ENCODE measurements around the gene MUSK.

The MUSK gene

DNA sequence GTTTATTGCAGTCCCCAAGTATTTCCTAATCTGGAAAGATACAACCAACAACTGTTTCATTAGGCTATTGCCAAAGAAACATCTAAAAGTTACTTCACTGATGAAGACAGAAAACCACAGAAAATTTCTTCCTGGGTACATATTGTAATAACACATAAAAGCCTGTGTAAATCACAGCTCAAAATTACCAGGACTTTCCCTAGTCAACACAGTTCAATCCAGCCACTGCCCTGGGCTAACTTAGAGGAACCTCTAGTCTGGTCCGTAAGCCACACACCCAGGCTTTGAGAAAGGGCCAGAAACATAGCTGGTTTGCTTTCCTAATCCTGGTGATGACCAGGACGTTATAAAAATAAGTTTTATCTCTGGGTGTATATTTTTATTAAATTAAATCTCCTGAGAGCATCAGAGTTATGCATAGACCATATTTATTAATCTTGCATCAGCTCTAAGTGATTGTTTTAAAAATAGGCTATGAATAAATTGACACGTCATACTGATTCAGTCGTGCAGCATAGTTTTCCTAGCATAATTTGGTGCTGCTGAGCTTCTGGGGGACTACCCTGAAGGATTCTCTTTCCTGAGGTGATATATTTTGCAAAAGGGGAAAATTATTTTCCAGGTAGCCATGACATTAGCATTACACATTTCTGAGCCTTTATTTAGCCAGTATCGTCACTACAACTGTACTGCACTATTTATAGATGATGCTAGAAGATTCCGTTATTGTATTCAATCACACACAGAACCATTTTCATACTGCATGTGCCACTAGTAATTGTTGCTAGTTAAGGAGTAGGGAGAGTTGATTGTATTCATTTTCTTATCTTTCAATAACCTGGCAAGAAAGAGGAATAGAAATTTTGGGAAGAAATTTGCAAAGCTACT is 12.6 kb upstream of the MUSK start:
- no peak overlapping the region for H3K4me3 ChIP-seq (ENCODE audit: control insufficient read depth, low read depth, low read length)
- TF ChIP-seq, protein P1, sequence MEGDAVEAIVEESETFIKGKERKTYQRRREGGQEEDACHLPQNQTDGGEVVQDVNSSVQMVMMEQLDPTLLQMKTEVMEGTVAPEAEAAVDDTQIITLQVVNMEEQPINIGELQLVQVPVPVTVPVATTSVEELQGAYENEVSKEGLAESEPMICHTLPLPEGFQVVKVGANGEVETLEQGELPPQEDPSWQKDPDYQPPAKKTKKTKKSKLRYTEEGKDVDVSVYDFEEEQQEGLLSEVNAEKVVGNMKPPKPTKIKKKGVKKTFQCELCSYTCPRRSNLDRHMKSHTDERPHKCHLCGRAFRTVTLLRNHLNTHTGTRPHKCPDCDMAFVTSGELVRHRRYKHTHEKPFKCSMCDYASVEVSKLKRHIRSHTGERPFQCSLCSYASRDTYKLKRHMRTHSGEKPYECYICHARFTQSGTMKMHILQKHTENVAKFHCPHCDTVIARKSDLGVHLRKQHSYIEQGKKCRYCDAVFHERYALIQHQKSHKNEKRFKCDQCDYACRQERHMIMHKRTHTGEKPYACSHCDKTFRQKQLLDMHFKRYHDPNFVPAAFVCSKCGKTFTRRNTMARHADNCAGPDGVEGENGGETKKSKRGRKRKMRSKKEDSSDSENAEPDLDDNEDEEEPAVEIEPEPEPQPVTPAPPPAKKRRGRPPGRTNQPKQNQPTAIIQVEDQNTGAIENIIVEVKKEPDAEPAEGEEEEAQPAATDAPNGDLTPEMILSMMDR (conservative IDR thresholded peaks at IDR 0.05; ENCODE audit: control insufficient read depth, insufficient read depth, low read depth, low read length): no peak
- peak; percentile 94 for DNase-seq (ENCODE audit: low read depth)

DNA sequence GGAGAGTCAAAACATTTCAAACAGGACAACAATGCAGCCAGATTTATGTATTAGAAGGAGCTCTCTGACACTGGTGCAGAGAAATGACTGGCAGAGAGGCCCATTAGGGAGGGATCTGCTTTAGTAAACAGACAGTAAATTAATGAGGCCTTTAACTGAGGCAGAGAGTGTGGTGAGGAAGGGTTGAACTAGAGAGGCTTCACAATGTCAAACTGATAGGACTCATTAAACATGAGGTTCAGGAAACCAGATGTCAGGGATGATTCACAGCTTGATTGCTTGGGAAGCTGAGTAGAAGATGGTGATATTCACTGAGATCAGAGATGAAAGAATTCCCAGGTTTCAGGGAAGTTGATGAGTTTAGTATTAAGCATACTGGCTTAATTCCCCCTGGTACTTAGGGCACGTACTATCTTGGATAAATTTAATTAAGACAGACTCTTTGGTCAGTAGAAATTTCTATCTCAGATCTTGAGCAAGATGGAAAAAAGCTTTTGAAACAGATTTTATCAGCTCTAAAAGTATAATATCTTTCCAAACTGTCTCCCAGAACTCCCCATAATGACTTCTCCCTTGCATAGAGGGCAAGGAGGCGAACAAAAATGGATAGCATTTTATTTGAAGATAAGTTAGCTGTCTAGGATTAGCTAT is 8.6 kb upstream of the MUSK start:
- DNase-seq (ENCODE audit: low read depth): peak; percentile 89
- TF ChIP-seq, protein P1 (conservative IDR thresholded peaks at IDR 0.05; ENCODE audit: control insufficient read depth, insufficient read depth, low read depth, low read length): no peak

DNA sequence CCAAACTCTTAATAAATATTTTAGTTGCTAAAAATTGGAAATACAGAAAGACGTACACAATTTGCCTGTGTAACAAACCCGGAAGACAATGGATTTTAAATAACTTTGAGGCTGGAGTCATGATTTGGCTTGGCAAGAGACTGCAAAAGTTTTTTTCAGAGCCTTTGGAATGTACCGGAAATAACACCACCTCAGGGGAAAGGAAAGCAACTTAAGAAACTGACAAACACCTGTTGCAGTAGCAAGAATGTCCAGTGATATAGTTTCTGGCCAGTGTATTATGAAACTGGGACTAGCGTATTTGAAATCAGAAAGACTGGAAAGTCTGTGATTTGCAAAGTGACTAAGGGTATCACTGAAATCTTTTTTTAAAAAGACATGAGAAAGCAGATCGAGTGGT is 842 bp downstream of the MUSK start:
- H3K4me3 ChIP-seq (ENCODE audit: control insufficient read depth, low read depth, low read length): no peak overlapping the region
- TF ChIP-seq, protein P1 (conservative IDR thresholded peaks at IDR 0.05; ENCODE audit: control insufficient read depth, insufficient read depth, low read depth, low read length): no peak
- no peak for DNase-seq (ENCODE audit: low read depth)

More for the DNA sequence above, 8.6 kb upstream of the MUSK start:
- no peak overlapping the region for H3K4me3 ChIP-seq (ENCODE audit: control insufficient read depth, low read depth, low read length)

DNA sequence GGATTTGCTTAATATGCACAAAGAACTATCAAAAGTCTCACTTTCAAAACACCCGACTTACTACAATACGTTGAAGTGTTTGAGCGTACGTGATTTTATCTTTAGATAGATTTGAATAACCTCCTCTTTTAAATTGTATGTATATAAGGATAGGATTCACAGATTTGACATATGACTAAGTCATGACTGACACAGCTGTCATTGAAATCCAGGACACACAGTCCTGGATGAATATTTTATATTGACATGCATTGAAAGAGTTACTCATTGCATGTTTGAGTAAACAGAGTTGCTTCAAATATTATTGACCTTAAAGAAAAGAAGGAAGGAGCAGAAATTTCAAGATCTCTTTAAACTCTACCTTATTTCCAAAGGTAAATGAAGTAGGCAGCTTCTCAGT is 3.3 kb downstream of the MUSK start:
- no peak overlapping the region for H3K4me3 ChIP-seq (ENCODE audit: control insufficient read depth, low read depth, low read length)
- DNase-seq (ENCODE audit: low read depth): no peak
- TF ChIP-seq, protein P1 (conservative IDR thresholded peaks at IDR 0.05; ENCODE audit: control insufficient read depth, insufficient read depth, low read depth, low read length): no peak

DNA sequence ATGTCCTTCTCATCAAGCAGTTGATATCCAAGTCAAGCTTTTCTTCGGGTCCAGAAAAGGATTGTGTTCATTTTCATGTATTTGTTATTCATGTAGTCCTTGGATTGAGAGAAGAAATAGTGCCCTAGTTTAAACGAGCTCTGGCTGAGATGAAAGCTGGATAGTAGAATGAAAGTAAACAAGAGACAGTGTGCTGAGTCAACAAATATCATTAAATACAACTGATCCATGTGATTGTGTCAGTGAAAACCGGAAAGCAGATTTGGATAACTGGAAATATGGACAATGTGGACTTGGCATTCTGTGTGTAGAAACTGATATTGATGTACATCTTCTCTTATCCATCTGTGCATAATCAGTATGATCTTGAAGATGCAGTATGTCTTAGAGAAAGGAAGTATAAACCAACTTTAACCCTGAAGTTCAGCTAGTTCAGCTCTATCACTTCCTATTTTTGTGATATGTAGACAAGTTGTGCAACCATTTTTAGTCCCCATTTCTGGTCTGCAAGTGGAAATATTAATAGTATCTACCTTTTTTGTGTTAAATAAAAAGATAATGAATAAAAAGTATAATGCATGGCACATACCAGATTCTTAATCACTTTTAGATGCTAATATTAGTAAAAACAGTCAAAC is 4.4 kb downstream of the MUSK start:
- no peak for DNase-seq (ENCODE audit: low read depth)
- TF ChIP-seq, protein P1 (conservative IDR thresholded peaks at IDR 0.05; ENCODE audit: control insufficient read depth, insufficient read depth, low read depth, low read length): no peak
- H3K4me3 ChIP-seq (ENCODE audit: control insufficient read depth, low read depth, low read length): no peak overlapping the region

DNA sequence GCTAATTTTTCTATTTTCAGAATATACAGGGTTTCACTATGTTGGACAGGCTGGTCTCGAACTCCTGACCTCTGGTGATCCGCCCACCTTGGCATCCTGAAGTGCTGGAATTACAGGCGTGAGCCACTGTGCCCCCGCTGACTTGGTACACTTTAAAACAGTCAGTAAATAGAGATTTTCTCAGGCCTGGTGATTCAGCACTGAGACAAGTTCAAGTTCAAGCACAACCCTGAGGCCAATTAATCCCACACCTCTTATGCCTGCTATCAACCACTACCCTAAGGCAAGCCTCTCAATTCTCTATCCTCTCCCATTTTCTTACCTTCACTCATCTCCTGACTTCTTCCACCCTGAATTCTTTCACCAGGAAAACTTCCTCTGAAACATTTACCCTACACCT is 18.9 kb downstream of the MUSK start:
- TF ChIP-seq, protein P1 (conservative IDR thresholded peaks at IDR 0.05; ENCODE audit: control insufficient read depth, insufficient read depth, low read depth, low read length): no peak
- no peak for DNase-seq (ENCODE audit: low read depth)
- H3K4me3 ChIP-seq (ENCODE audit: control insufficient read depth, low read depth, low read length): no peak overlapping the region

Measured in fibroblast of mammary gland (primary cell).